ENCODE data around the gene IDI1.
"Not testable (repeated sequence)": the region's sequence is repeated elsewhere in the genome, so short reads cannot be mapped to it uniquely, and the experiment has no call there.

IDI1 gene

DNA sequence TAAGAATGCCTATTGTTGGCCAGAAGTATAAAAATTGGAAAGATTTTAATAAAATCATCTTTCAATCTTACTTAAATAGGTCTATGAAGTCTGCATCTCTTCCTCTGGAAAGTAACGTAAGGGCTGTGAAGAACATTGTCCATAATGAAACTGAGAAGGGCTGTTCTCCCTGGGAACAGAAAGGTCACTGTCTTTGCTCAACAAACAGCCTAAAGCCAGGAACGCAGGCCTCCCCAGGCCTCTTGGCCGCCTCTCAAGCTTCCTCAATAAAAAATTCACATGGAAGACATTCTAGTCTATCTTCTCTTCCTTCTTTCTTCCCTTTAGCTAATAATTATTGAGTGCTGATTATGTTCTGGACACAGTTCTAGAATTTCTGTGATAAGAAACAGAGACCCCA lies 14.2 kb downstream of the IDI1 start:
- no peak for DNase-seq (ENCODE audit: low read depth, low spot score)

DNA sequence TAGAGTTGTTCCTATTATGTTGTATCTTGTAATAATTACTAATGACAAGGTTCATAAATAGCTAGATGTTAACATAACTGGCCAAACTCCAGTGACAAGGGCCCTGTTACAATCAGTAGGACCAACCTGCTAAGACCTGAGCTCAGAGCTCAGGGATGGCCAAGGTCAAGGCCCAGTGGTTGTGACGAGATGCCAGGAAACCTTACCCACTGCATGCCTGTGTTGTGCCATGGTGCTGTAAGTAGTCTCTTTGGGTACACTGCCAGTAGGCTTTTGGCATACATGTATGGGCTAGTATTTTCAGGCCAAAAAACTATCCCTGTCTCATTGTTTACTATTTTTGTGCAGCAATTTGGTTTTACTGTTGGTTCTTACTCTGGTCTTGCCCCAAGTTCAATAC lies 15.3 kb downstream of the IDI1 start:
- no peak for DNase-seq (ENCODE audit: low read depth, low spot score)

DNA sequence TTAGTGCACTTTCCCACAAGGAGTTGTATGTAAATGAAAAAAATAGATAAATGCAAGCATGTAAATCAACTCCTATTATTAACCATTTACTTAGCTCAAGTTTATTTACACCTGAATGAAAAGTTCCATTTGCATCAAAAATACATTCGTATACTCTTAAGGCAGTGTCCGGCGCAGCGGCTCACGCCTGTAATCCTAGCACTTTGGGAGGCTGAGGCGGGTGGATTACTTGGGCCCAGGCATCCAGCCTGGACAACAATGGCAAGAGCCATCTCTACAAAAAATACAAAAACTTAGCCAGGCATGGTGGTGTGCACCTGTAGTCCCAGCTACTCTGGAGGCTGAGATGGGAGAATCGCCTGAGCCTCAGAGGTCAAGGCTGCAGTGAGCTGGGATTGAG lies 19.1 kb downstream of the IDI1 start:
- no peak for DNase-seq (ENCODE audit: low read depth, low spot score)

DNA sequence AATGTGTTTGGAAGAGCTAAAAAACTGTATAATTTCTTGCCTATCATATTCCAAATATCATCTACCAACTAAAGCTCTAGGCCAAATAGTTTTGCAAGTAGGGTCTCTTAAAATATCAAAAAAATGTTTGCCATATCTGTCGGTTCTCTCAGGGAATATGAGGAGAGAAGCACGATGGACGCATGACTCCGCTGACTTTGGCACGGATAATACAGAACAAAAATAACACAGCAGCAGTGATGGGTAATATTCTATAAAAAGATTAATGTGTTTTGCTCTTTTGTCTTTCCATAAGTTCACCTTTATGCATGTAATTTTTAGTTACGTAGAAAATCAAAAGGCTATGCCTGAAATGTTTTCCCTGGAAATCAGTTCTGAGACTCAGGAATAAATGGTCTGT lies 22.3 kb downstream of the IDI1 start:
- DNase-seq (ENCODE audit: low read depth, low spot score): no peak

DNA sequence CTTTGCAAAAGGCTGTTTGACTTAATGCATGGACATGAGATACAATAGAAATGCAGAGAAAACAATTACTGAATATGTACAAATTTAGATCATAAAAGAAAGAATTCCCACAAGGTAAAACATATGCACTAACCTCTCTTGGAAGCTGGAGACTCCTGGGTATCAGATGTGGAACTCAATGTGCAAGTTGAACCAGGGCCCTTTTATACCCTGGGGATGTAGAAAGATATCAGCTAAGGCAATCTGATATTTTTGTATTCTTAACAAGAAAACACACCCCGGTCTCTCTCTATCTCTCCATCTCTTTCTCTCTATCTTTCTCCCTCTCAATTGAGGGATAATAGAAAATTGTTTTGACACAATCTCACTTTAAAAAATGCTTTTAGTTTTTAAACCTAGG lies 23.2 kb downstream of the IDI1 start, which contains the start of gene IDI2:
TSS of gene IDI2 (minus strand) at position 177 of the 400 bp plus-strand sequence. CDS start 1,136 bp downstream, outside the sequence.
- no peak for DNase-seq (ENCODE audit: low read depth, low spot score)

DNA sequence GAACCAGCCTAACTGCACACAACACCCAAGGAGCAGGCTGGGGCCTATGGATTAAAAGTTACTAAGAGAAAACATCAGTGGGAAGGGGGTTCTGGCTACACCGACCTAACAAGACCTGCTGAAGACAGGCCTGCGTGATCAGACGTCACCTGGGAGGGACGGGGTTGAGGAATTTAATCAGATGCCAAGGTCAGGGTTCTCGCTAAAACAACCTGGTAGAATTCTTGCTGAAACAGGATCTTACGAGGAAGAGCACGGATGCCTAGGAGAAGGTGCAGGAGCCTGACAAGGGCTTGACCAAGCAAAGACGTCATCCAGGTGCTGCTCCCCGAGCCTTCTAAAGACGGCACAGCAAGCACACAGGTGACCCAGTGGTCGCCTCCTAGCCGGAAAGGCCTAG lies 24.8 kb downstream of the IDI1 start:
- no peak for DNase-seq (ENCODE audit: low read depth, low spot score)

DNA sequence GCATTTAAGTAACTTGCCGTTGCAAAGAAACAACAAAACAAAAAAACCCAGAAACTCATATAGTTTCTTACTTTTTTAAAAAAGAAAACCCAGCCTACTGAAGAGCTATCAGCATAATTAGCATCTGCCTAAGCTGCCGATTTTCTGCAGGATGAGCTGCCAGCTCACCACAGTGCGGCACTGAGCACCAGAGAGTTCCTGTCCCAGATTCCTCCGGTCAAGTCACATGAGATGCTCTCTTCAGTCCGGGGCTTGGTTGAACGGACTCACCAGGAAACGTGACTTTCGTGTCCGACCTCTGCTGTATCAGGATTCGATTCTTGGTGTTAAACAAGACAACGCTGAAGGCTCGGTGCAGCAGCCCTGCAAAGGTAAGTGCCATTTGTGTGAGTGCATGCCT lies 26.5 kb downstream of the IDI1 start:
- DNase-seq (ENCODE audit: low read depth, low spot score): peak; percentile 20

DNA sequence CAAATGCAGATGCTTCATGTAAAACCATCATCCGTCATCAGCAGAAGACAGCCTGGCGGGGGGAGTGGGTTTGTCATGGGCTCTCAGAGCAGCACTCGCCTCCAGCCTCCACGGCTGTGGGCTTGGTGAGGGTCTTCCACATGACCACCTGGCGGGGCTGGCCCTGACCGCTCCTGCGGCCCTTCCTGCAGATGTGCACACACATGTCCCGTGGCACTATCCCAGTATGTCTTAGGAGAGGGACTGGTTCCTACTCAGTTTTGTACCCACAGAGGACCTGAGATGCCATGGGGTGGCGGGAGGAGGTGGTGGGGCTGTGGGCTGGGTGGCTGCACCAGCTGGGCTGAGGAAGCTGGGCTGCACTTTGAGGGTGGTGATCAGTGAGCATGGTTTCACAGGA lies 28.0 kb downstream of the IDI1 start:
- no peak for DNase-seq (ENCODE audit: low read depth, low spot score)

DNA sequence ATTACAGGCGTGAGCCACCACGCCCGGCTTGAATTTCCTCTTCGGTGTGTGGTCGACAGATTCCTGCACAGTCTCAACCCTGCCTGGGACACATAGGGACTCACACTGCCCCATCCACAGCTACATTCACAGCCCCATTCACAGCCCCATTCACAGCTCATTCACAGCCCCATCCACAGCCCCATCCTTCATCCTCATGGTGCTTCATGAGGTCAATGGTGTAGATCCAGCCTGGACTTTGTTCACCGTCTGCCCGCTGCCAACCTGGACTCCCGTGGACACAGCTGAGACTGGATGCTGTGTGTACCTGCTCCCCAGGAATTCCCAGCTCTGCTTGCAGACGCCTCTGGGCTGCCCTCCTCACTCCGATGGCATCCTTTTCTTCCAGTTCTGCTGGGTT lies 28.5 kb downstream of the IDI1 start:
- no peak for DNase-seq (ENCODE audit: low read depth, low spot score)

DNA sequence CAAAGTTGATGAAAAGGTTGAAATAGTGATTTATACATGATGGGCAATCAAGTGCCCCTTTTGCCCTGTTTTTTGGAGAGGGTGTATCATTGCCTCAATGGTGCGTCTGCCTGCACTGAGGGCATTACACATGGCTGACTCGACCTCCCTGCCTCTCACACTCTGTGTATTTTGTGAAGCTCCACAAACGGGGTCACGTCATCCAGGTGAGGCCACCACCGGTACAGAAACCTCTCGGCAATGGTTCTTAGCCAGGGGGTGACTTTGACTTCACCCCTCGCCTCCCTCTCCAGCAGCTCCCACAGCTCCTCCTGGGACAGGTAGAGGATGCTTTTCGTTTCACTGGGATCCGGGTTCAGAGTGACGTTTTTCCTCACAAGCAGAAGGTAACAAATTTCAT lies 29.6 kb downstream of the IDI1 start:
- no peak for DNase-seq (ENCODE audit: low read depth, low spot score)

DNA sequence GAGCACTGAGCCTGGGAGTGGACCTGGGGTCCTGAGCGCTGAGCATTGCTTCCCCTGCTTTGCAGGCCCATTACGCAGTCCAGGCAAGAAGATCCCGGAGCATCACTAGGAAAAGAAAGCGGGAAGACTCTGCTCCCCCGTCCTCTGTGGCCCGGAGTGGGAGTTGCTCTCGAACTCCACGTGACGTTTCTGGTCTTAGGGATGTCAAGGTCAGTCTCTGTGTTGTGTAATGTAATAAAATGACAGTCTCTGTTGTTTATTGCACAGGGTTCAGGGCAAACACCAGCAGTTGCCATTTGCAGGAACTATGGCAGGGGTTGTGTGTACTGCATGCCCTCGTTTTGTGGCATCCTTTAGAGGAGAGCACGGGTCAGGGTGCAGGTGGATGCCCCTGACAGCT lies 33.2 kb downstream of the IDI1 start:
- DNase-seq (ENCODE audit: low read depth, low spot score): no peak

DNA sequence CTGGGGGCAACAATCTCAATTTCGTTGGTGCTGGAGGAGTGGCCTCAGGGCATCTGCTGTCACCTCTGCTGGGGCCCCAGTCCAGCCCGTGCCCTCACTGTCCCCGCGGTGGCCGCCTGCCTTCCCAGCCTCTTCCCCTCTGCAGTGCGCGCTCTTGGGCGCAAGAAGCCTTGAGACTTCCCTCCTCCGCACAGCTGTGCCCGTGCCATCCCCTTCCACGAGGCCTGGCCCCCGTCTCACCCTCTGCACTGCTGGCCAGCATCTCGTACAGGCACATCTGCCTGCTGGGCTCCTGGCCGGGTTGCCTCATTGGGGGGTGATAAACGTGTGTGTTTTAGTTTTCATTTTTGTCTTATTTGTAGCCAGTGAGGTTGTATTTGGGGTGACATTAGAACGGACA lies 37.2 kb downstream of the IDI1 start:
- DNase-seq (ENCODE audit: low read depth, low spot score): no peak

DNA sequence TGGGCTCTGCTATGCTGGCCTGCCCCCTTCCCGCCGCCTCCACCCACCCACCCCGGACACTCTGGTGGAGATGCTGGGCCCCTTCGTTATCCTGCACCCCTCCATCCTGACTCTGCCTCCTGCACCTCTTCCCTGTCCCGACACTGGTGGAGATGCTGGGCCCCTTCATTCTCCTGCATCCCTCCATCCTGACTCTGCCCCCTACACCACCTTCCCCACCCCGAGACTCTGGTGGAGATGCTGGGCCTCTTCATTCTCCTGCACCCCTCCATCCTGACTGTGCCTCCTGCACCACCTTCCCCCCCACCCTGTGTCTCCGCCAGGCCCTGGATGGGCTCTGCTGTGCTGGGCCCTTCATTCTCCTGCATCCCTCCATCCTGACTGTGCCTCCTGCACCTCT lies 38.2 kb downstream of the IDI1 start:
- DNase-seq (ENCODE audit: low read depth, low spot score): no peak

DNA sequence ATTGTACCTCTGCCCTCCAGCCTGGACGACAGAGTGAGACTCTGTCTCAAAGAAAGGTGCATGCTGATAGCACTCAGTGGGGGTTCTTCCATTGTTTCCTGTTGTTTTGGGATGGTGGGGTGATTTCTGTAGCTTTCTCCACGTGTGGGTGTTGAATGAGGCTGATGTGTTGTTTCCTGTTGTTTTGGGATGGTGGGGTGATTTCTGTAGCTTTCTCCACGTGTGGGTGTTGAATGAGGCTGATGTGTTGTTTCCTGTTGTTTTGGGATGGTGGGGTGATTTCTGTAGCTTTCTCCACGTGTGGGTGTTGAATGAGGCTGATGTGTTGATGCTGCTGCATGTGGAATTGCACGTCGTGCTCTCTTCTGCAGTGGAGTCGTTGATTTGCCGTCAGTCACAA lies 39.0 kb downstream of the IDI1 start:
- DNase-seq (ENCODE audit: low read depth, low spot score): not testable (repeated sequence)

DNA sequence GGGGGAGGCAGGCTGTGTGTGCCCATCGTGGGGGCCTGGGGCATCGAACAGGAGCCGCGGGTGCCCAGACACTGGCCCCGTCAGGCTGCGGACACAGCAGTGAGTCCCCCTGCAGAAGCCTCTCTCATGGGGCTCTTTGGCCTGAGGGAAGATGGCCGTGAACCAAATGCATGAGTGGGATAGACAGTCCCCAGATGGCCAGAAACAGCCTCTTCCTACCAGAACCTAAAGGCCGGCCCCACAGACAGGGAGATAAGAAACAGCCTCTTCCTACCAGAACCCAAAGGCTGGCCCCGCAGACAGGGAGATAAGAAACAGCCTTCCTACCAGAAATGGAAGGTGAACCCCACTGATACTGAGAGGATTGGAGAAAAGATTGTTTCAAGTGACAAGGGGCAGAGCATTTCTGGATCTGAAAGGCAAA lies 39.8 kb downstream of the IDI1 start:
- no peak for DNase-seq (ENCODE audit: low read depth, low spot score)

DNA sequence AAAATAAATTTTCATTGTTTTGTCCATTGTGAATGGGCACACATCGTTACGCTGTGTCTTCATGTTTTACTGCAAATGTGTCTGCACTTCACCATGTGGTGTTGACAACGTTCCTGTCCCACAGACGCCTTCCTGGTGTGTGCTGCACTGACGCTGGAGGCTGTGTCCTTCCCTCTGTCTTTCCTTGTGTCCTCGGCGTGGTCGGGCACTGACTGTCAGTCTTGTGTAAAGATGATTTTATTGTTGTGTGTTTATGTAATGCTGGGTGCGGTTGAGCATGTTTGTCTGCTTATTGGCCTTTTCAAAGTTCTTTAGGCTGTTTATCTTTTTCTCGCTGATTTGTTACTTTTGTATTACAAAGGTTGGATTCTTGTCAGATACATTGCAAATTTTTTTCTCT lies 41.3 kb downstream of the IDI1 start:
- no peak for DNase-seq (ENCODE audit: low read depth, low spot score)

DNA sequence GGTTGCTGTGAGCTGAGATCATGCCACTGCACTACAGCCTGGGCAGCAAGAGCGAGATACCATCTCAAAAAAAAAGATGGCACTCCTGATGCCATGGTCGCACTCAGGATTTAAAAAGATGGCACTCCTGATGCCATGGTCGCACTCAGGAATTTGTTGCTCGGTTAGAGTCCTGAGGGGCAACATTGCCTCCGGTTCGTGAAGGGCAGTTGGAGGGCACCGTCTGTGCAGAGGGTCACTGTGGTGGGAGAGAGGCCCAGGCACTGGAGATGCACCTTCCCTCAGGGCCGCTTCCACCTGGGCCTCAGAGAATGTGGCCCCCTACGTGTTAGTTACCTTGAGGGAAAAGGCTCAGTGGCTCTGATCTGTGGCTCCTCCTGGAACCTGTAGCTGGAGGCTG lies 42.3 kb downstream of the IDI1 start:
- no peak for DNase-seq (ENCODE audit: low read depth, low spot score)

DNA sequence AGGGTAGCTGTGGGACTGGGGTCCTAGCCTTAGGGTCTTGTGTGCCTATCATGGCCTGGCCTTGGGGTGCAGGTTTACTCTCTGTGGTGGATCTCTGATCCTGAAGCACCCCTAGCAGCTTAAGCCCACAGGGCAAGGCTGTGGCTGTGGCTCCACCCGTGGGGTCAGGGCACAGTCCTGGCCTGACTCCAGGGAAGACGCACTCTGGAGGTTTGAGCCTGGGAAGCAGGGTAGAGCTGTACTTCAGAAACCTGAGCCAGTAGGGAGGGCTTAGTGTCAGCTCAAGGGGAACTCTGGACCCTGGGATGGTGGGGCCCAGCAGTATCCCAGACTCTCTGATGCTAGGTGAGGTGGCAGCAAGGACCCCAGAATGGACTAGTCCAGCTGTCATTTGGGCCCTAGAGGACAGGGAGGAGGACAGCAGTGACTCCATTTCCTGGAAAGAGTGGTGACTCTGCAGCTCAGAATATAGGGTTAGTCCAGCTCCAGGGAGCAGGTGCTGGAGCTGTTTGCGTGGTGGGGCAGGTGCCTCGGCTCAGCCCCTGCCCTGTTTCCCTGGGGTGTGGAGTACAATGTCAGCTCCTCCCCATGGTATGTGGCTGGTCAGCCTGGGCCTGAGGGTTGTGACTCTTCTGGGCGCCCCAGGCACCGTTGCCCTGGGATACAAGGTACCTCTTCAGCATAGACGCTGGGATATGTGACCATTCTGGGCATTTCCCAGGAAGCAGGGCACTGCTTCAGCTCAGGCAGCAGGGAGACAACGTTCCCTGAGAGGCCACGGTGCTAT lies 44.8 kb downstream of the IDI1 start:
- no peak for DNase-seq (ENCODE audit: low read depth, low spot score)

DNA sequence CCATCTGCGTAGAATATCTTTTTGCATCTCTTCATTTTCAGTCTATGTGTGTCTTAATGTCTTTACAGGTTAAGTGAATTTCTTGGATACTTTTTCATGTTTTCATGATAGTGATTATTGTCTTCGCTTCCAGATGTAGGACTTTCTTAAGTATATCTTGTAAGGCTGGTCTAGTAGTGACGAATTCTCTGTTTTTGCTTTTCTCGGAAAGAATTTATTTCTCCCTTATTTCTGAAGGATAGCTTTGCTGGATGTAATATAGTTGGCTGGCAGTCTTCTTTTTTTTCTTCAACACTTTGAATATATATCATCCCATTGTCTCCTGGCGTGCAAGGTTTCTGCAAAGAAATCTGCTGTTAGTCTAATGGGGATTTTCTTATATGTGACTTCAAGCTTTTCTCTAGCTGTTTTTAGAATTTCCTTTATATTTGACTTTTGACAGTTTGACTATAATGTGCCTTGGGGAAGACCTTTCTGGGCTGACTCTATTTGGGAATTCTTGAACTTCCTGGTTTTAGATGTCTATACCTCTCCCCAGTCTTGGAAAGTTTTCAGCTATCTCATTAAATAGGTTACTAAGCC lies 46.4 kb downstream of the IDI1 start:
- DNase-seq (ENCODE audit: low read depth, low spot score): no peak

DNA sequence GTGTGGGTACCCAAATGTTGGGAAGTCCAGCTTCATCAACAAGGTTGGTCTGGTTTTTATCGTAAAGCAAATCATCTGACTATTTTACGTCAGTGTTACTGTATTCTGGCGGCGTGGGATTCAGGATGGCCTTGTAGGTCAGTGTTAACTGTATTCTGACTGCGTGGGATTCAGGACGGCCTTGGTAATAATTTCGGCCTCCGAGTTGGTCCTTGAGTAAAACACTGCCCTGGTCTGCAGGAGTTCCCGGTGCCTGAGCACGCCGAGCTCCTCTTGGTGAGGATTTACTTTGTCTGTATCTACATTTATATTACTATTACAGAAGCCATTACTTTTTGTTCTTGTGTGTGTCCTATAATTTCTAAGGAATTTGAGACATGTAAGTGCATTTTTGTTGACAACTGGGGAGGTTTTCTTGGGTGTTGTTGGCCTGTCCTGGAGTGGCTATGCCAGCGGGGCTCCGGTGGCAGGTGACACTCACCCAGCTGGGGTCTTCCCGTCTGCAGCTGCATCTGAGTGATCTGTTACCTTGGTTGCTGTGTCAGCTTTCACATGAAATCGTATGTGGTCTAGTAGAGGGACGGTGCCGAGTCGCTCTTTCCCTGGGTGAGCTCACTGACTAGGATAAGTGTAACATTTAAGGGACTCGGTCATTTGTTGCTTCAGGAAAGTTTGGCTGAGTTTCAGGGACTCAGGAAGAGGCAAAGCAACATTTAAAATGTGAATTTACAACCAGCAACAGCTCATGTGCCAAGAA lies 51.5 kb downstream of the IDI1 start:
- no peak for DNase-seq (ENCODE audit: low read depth, low spot score)

DNA sequence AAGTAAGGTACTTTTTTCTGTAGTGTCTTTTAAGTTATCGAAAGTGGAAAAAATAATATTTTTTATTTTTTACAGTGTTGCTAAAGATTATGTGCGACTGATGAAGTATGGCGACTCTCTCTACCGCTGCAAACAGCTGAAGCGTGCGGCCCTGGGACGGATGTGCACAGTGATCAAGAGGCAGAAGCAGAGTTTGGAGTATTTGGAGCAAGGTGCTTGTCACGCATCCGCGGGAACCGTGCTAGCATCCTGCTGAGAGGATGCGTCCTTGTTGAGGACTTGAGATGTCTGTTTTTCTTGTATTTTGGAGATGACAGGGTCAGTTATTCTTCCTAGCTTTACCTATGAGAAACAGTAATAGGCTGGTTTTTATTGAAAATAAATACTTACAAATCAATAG lies 52.9 kb downstream of the IDI1 start:
- DNase-seq (ENCODE audit: low read depth, low spot score): no peak

DNA sequence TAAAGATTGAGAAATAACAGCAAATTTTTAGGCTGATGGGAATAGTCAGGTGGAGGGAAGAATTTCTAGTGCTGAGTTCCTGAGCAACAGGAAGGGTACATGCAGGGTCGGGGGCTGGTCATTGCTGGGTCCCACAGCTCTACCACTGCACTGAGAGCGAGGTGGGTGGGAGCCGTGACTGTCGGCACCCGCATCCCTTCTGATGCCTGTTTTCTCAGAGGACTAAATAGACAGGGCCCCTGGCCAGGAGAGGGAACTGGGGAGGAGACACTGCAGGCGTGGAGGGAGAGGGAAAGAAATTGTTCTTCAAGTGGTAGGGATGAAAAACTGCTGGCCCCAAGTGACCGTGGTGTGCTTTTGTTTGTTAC lies 53.4 kb downstream of the IDI1 start:
- DNase-seq (ENCODE audit: low read depth, low spot score): no peak
